Parathyroid adenoma (tissue), 2 donors: ENCODE data around the gene MUC6.
"Not testable (repeated sequence)": the region's sequence is repeated elsewhere in the genome, so short reads cannot be mapped to it uniquely, and the experiment has no call there.

Experiments
- H2AFZ ChIP-seq: fragments of 300-600 bp; sonication (generic); one replicate; pipeline ENCODE4 v1.7.0; 2017; ENCODE audit warnings: antibody characterized with exemption, mild to moderate bottlenecking
- H3K27ac ChIP-seq: fragments of 300-600 bp; sonication (generic); one replicate; pipeline ENCODE4 v1.7.0; 2017
- H3K27me3 ChIP-seq: fragments of 300-600 bp; sonication (generic); one replicate; pipeline ENCODE4 v1.7.0; 2017; ENCODE audit warnings: low read length; ENCODE audit not compliant: control insufficient read depth, insufficient read depth
- H3K36me3 ChIP-seq: fragments of 300-600 bp; sonication (generic); one replicate; pipeline ENCODE4 v1.7.0; 2017; ENCODE audit warnings: low read length; ENCODE audit not compliant: control insufficient read depth, insufficient read depth
- H3K4me1 ChIP-seq: fragments of 300-600 bp; sonication (generic); one replicate; pipeline ENCODE4 v1.7.0; 2017; ENCODE audit warnings: control low read depth
- H3K4me2 ChIP-seq: fragments of 300-600 bp; sonication (generic); one replicate; pipeline ENCODE4 v1.7.0; 2017; ENCODE audit warnings: low read length
- H3K4me3 ChIP-seq: fragments of 300-600 bp; sonication (generic); one replicate; pipeline ENCODE4 v1.7.0; 2017; ENCODE audit warnings: low read depth, low read length
- H3K79me2 ChIP-seq: fragments of 300-600 bp; sonication (generic); one replicate; pipeline ENCODE4 v1.7.0; 2017; ENCODE audit warnings: control low read depth
- H3K9ac ChIP-seq: fragments of 300-600 bp; sonication (generic); one replicate; pipeline ENCODE4 v1.7.0; 2017; ENCODE audit warnings: mild to moderate bottlenecking
- H3K9me3 ChIP-seq: fragments of 300-600 bp; sonication (generic); one replicate; pipeline ENCODE4 v1.7.0; 2017; ENCODE audit warnings: low read length; ENCODE audit not compliant: control insufficient read depth
- TF ChIP-seq, protein P1 (sequence below): fragments of 300-600 bp; sonication (generic); IDR thresholded peaks from one replicate; pipeline ENCODE4 v1.7.0; 2017; ENCODE audit warnings: antibody characterized with exemption, mild to moderate bottlenecking
- donor health status: primary hyperparathyroidism.

The MUC6 gene

DNA sequence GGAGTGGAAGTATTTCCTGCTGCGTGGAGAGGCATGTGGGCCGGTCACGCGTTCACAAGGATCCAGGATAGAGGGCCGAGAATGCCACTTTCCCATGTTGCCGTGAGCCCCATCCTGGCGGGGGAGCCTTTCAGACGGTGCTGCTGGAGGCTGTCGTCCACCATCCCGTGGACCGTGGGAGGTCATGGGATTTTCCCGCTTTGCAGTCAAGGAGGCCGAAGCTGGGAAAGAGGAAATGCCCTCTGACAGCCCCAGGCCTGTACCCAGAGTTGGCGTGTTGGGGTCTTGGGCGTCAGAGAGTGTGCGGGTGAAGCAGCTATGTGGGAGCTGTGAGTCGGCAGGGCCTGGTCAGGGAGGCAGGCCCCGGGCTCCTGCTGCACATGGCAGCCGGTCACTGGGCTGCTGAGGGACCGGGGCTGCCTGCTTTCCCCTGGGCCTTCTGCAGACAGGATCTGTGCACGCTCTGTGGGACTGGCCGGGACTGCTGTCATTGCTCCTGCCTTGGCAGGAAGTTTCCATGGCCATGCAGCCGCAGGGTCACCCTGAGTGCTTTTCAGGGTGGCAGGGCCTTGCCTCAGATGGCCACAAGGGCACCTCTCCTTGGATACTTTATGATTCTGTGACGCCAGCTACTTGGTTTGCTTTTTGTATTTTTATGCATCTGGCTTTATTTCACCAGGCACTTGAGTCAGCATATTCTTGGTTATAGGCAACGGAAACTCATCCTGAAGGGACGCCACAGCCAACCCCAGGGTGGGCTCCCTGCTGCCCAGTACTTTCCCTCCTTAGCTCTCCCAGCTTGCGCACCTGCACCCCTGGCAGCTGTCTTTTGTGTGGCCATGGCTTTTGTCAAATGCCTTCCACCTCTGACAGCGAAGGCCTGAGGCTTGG, 58.4 kb downstream of the MUC6 start:
- Histone ChIP-seq H3K79me2 (peaks cover 3% of the 10 kb centered on the region), H3K9ac (no peak overlapping the region), H3K27ac (no peak overlapping the region), H3K4me3 (no peak overlapping the region), H3K4me2 (no peak overlapping the region), H2AFZ (no peak overlapping the region), H3K36me3 (no peaks in the 10 kb centered on the region), H3K9me3 (no peaks in the 10 kb centered on the region), H3K4me1 (no peaks in the 10 kb centered on the region), H3K27me3 (no peaks in the 10 kb centered on the region)
- TF ChIP-seq, protein P1, sequence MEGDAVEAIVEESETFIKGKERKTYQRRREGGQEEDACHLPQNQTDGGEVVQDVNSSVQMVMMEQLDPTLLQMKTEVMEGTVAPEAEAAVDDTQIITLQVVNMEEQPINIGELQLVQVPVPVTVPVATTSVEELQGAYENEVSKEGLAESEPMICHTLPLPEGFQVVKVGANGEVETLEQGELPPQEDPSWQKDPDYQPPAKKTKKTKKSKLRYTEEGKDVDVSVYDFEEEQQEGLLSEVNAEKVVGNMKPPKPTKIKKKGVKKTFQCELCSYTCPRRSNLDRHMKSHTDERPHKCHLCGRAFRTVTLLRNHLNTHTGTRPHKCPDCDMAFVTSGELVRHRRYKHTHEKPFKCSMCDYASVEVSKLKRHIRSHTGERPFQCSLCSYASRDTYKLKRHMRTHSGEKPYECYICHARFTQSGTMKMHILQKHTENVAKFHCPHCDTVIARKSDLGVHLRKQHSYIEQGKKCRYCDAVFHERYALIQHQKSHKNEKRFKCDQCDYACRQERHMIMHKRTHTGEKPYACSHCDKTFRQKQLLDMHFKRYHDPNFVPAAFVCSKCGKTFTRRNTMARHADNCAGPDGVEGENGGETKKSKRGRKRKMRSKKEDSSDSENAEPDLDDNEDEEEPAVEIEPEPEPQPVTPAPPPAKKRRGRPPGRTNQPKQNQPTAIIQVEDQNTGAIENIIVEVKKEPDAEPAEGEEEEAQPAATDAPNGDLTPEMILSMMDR: no peak

DNA sequence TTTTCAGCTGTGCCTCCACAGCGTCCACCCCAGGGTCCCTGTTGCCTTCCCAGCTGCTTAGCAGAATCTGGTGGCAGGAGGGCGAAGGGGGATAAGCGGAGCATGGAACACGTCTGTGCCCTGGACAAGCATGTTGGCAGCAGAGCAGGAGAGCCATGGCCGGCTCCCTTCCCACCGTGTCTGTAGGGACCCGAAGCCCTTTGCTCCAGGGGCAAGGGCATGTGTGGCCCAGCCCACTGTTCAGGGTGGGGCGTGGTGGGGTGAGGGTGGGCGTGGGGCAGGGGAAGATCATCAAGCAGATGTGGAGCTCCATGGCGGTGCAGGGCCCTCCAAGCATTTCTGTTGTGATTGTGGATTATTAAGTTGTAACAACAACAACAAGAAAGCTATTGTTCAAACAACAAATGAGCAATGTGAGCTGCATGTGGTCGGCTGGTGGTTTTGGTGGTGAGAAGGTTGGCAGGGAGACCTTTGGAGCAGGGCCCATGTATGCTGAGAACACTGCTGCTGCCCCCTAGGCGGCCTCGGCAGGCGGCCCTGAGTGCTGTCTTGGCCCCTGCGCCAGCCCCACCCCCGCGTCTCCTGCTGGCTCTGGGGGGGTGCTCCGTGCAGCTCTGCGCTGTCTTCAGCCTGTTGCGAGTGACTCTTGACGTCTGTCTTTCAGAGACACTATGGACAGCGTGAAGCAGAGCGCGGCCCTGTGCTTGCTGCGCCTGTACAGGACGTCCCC, 59.9 kb downstream of the MUC6 start:
- Histone ChIP-seq H3K79me2 (peaks cover 4% of the 10 kb centered on the region), H3K9ac (no peak overlapping the region), H2AFZ (no peak overlapping the region), H3K4me1 (no peaks in the 10 kb centered on the region), H3K4me2 (no peak overlapping the region), H3K27me3 (no peaks in the 10 kb centered on the region), H3K36me3 (no peaks in the 10 kb centered on the region), H3K4me3 (no peak overlapping the region), H3K27ac (no peak overlapping the region), H3K9me3 (no peaks in the 10 kb centered on the region)
- TF ChIP-seq, protein P1: no peak

DNA sequence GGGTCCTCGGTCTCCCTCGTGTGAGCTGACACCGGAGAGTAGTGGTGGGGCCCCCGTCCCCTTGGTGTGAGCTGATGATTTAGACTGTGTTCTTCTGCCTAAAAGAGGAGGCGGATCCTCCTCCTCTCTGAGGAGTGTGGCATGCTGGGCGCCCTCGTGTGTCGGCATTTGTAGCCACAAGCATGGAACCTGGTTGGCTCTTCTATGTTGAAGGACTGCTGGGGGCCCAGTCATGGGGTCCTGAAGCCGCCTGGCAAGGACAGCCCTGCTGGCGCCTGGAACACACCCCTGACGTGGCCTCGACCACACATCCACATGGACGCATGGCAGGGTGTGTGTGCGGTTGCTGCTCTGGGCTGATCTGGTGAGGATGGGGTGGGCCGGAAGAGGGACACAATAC, 60.7 kb downstream of the MUC6 start:
- Histone ChIP-seq H3K4me2 (no peak overlapping the region), H3K36me3 (no peaks in the 10 kb centered on the region), H3K27me3 (no peaks in the 10 kb centered on the region), H3K79me2 (peaks cover 7% of the 10 kb centered on the region), H3K4me1 (no peaks in the 10 kb centered on the region), H2AFZ (no peak overlapping the region), H3K9me3 (no peaks in the 10 kb centered on the region), H3K27ac (no peak overlapping the region), H3K9ac (no peak overlapping the region), H3K4me3 (no peak overlapping the region)
- TF ChIP-seq, protein P1: no peak

DNA sequence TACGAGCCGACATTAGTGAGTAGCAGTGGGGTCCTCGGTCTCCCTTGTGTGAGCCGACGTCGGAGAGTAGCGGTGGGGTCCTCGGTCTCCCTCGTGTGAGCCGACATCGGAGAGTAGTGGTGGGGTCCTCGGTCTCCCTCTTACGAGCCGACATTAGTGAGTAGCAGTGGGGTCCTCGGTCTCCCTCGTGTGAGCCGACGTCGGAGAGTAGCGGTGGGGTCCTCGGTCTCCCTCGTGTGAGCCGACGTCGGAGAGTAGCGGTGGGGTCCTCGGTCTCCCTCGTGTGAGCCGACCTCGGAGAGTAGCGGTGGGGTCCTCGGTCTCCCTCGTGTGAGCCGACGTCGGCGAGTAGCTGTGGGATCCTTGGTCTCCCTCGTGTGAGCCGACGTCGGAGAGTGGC, 61.1 kb downstream of the MUC6 start:
- H3K27ac ChIP-seq, H3K36me3 ChIP-seq: not testable (repeated sequence)

DNA sequence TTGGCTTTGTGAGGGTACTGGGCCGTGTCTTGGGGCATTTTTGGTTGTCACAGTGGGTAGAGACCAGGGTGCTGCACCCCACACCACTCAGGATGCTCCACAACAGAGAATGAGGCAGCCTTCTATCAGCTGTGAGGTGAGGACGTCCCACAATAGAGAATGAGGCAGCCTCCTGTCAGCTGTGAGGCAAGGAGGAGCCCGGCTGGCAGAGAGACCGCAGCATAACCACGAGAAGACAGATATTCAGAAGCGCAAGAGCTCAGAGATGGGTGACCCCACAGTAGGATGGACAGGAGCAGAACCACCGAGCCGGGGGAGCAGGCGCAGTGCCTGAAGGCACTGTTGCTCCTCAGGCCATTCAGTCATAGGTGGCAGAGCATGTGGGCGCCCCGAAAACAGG, 63.3 kb downstream of the MUC6 start:
- Histone ChIP-seq H3K9ac (no peak overlapping the region), H3K9me3 (no peaks in the 10 kb centered on the region), H3K79me2 (peaks cover 12% of the 10 kb centered on the region), H3K36me3 (no peaks in the 10 kb centered on the region), H3K27ac (no peak overlapping the region), H2AFZ (no peak overlapping the region), H3K27me3 (no peaks in the 10 kb centered on the region), H3K4me2 (no peak overlapping the region), H3K4me3 (no peak overlapping the region), H3K4me1 (no peaks in the 10 kb centered on the region)
- TF ChIP-seq, protein P1: no peak

More for the DNA sequence above, 61.1 kb downstream of the MUC6 start:
- not testable (repeated sequence) for H3K4me3 ChIP-seq, H3K9ac ChIP-seq, H3K27me3 ChIP-seq, H3K4me2 ChIP-seq, H3K79me2 ChIP-seq, H2AFZ ChIP-seq, H3K4me1 ChIP-seq, H3K9me3 ChIP-seq
